GM21717 (cell line): ENCODE data around the gene FAM227B.

Experiments
- ATAC-seq: cut with Tn5 transposase; IDR thresholded peaks from one replicate; pipeline ENCODE4 v1.9.1; 2021; ENCODE audit warnings: mild to moderate bottlenecking, moderate library complexity; ENCODE audit not compliant: unreplicated experiment

Gene FAM227B

DNA sequence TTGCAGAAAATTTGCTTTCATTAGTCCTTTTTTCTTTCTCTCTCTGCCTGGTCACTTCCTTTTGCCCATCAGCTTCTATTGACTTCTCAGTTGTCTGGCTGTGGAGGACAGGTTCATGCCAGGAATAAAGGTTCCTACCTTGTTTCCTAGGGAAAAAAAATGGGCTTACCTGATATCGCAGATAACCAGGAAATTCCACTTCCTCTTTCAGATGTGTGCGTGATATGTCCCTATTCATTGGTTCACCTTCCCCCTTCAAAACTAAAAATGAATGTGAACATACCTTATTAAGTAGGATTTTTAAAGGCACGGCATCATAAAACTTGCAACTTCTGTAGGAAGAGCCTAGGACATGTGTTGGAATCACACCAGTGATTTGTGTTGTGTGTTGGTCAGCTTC lies 317.6 kb downstream of the FAM227B start:
- no peak for ATAC-seq

DNA sequence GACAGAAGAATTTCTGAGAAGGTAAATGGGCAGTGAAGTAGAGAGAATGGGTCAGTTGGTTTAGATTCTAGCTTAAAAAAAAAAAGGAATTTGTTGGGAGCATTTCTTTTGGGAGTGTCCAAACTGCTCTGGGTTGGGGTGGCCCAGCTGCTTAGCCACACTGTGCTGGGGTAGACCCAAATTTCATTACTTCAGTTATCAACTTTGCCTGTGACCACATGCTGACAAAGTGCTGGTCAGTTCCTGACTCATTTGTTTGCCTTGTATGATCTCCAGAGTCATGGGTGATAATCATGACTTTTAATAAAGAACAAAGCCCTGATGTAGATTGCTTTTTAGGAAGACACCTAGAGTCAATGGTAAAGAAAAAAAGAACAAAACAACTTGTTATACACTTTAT lies 319.1 kb downstream of the FAM227B start:
- no peak for ATAC-seq

GRCh38 chr15:49300856-49301255 lies 319.8 kb downstream of the FAM227B start:
- no peak for ATAC-seq

GRCh38 chr15:49297584-49297983 lies 323.0 kb downstream of the FAM227B start:
- no peak for ATAC-seq

- no peak for ATAC-seq
These were observed 324.4 kb downstream of the FAM227B start for GRCh38 chr15:49296258-49296657.

- no peak for ATAC-seq
These were observed 326.7 kb downstream of the FAM227B start for GRCh38 chr15:49293941-49294340.

DNA sequence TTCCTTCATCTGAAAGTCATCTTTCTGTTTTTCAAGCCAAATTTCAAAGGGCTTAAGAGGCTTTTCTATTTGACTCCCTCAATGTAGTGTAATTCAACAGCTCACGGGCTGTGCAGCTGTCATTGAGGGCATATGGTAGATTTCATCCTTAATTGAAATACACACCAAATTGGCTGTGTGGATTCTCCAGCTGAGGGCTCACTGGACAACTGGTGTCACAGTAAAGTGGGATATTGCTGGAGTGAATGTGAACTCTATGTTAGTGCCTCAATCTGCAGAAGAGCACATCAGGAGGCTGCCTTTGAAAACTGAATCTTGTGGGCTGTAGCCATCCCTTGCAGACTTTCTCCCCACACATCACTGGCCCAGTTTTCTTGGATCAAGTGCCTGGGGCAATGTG lies 330.4 kb downstream of the FAM227B start:
- no peak for ATAC-seq

DNA sequence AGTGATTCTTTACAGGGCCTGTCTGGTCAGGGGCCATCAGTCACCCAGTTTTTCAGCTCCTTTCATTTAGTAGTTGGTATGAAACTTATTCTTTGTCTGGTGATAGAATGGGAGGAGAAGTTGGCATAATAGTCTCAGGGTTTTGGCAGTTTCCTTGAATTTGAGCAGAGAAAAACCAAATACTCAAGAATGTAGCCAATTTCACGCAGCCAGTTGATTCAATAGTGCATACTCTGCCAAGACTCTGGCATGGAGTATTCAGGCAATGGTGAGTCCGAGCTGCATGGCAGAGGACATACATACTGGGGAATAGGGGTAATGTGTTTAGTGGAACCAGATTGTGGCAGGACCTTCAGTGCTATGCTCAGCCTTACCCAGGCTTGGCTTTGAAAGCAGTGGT lies 332.2 kb downstream of the FAM227B start:
- ATAC-seq = no peak

DNA sequence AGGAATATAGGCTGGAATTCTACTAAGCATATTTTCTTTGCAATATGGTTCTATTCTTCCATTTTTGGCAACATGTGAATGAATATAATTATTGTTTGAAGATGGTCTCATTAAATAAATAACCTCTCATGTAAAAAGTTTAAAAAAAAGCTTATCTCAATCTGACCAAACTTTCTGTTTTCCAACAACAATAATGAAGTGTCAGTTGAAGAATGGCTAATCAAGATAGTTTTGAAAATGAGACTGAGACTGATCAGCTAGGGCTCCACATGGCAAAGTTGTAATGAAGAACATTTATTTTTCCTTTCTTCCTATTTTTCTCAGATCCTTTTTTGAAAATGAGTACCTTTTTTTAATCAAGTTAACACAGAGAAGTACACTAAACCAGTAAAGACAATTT lies 333.1 kb downstream of the FAM227B start:
- ATAC-seq = no peak

DNA sequence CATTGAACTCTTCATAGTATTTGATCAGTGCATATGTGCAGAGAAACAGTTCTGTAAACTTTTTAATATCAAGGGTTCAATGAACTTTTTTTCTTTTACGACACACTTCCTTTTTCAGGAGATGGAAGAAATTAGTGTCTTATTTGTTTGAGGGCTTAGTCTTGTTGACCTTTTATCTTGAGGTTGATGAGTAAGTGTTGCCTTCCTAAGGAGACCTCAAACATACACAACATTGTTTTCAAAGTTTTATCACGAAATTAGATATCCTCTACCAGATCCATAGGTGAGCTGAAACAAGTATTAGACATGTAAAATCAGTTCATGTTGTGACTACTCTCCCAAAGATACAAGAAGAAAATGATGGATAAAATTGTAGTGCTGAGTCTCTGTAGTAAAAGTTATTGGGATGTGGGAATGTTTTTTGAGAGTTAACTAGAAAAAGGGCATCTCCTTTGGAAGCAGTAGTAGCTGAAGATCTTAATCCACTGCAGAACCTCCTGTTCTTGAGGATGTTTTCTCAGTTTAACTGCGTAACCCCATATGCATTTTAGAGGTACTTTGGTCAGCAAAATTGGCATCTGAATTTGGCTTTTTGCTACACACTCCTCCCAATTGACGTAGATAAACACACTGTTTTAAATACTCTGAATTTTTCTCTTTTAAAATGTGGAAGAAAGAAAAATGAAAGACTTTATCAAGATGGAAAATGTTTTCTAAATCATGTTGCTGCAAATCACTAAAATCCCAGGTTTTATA lies 333.8 kb downstream of the FAM227B start:
- no peak for ATAC-seq

GRCh38 chr15:49282366-49282765 lies 338.3 kb downstream of the FAM227B start:
- no peak for ATAC-seq

DNA sequence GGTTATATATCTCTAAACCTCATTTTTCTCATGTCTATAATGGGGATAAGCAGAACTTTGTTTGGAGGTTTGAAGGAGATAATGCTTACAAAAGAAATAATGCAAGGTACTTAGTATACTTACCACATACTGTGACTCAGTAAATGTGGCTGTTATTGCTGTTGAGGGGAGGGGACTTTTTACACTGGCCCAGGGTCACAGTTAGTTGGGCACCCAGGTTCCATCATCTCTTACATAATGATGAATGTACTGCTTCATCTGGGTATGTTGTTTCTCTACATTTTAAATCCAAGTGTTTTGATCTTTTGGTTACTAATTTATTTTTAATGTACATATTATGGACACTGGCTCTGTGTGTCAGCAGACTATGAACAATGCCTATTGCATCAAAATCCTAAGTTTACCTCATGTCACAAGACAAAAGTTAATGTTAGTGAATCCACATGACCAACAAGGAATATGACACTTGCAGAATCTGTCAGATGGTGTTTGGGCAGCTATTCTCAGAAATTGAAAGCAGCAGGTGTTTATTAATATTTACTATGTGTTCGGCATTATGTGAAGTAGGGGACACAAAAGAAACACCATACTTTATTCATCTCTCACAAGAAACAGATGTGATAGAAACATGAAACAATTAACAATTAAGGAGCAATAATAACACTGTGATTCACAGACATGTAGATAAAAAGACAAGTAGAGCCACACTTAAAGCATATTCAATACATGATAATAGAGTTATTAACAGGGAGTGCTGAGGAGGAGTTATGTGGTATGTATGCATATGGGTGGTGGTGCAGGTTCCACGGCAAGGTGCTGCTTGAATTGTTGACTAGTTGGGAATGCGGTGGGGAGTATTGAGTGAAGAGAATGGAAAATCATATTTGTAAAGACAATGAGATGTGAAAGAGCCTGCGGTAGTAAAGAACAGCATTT lies 340.8 kb downstream of the FAM227B start:
- no peak for ATAC-seq

GRCh38 chr15:49278751-49279150 lies 341.9 kb downstream of the FAM227B start:
- ATAC-seq = no peak
